GM18858 (cell line): ENCODE measurements around the gene CHD2.
"Not testable (repeated sequence)": the region's sequence is repeated elsewhere in the genome, so short reads cannot be mapped to it uniquely, and the experiment has no call there.

Experiments
- ATAC-seq: cut with Tn5 transposase; IDR thresholded peaks from one replicate; pipeline ENCODE4 v1.9.1; 2021; ENCODE audit not compliant: unreplicated experiment

CHD2 gene

DNA sequence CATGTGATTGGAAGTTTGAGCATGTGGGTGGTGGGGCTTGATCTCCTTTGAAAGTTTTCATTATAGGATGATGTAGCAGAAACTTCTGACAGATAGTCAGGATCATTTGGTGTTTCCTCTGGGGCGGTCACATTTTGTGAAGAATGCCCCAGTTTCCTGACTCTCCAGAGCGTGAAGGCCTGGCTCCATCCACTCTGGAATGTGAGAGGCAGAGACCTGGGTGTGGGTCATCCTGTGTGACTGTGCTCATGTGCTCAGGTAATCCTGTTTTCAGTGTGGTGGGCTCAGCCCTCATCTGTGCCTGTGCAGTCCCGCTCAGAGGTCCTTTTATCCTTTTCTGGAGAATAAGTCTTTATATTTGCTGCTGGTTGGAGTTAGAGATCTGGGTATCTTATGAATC, 107.9 kb downstream of the CHD2 start:
- no peak for ATAC-seq

DNA sequence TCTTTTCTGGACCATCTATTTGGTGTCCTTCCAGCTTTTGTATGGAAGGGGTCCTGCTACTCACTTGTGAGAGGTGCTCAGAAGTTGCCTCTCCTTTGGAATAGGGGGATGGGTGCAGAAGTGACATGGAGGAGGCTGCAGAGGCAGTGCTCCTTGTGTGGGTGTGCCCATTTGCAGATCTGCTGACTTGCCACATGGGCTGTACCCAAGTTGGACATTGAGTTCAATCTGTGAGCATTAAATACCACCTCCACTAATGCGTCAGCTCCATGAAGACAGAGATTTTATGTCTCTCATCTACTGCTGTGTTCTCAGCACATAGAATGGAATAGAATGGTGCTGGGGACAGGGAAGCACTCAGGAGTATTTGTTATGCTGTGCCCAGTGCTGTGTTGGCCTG, 112.7 kb downstream of the CHD2 start:
- ATAC-seq = no peak

DNA sequence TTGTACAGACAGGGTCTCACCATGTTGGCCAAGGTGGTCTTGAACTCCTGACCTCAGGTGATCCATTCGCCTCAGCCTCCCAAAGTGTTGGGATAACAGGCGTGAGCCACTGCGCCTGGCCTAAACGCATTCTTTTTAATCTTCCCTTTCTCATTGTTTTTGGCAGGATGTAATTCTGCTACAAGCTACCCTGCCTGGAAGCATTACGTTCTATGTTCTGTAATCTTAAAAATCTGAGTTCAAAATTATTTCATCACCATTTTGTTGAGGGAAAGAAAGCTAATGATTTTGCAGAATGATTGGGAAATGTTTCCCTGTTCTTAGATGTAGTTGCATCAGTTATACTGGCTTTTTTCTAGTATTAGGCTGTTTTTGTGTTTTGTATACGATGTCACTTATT, 117.4 kb downstream of the CHD2 start:
- no peak for ATAC-seq

DNA sequence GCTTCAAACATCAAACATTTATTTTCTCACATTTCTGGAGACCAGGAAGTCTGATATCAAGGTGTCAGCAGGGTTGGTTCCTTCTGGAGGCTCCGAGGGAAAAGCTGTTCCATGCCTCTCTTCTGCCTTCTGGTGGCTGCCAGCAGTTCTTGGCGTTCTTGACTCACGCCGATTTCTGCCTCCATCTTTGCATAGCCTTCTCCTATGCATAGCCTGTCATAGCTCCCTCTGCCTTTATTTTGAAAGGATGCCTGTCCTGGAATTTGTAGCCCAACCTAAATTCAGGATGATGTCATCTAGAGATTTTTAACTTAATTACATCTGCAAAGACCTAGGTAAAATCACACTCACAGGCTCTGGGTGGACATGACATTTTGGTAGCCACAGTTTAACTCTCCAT, 118.5 kb downstream of the CHD2 start:
- no peak for ATAC-seq

DNA sequence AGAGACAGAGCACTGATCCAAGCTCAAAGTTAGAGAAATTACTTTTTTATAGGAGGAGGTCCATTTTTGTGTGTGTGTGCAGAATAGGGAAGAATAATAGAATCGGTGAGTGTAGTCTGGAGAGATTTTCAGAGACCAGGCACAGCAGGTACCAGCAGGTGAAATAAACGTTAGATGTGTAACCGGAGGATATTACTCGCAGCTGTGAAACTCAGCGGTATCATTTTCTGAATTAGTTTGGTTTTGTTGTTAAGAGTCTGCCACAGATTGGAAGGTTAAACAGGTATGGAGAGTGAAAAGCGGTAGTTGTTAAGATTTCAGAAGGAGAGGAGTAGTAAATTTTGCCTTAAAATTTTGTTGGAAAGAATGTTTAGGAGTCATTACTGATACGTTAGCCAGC, 119.0 kb downstream of the CHD2 start:
- no peak for ATAC-seq

DNA sequence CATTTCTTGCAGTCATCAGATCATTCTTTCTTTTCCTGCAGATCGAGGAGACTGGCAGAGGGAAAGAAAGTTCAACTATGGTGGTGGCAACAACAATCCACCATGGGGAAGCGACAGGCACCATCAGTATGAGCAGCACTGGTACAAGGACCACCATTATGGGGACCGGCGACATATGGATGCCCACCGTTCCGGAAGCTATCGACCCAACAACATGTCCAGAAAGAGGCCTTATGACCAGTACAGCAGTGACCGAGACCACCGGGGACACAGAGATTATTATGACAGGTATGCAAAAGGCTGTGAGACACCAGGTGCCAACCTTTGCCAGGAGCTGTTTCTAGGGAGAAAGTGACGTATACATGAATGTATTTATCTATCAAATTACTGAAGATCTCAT, 119.8 kb downstream of the CHD2 start:
- ATAC-seq = no peak

DNA sequence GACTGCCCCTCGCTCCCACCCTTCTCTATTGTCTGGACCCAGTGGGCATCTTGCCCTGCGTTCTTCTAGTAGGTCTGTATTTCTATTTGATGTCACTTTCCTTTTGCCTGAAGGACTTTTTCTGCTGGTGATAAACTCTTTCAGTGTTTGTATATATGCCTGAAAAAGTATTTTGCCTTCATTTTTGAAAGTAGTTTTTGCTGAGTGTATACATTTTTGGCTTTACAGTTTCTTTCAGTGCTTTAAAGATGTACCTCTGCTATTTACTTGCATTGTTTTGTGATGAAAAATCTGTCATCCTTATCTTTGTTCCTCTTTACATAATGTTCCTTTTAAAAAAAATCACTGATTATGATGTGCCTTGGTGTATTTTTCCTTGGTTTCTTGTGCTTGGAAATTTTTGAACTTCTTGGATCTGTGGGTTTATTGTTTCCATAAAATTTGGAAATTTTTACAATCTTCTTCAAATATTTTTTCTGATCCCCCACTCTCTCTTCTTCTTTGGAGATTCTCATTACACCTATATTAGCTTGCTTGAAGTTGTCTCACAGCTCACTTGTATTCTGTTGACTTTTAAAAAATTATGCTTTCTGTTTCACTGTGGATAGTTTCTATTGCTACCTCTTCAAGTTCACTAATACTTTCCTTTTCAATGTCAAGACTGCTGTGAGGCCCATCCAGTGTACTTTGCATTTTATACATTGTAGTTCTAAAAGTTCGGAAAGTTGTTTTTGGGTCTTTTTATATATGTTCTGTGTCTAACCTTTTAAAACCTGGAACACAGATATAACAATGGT, 121.0 kb downstream of the CHD2 start:
- ATAC-seq = peak; percentile 86

DNA sequence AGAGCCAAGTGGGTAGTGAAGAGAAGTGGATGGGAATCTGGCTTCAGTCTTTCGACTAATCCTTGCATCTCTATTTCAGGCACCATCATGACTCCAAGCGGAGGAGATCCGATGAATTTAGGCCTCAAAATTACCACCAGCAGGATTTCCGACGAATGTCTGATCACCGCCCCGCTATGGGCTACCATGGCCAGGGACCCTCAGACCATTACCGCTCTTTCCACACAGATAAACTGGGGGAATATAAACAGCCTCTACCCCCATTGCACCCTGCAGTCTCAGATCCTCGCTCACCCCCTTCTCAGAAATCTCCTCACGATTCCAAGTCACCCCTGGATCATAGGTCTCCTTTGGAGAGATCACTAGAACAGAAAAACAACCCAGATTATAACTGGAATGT, 124.2 kb downstream of the CHD2 start:
- ATAC-seq = no peak

DNA sequence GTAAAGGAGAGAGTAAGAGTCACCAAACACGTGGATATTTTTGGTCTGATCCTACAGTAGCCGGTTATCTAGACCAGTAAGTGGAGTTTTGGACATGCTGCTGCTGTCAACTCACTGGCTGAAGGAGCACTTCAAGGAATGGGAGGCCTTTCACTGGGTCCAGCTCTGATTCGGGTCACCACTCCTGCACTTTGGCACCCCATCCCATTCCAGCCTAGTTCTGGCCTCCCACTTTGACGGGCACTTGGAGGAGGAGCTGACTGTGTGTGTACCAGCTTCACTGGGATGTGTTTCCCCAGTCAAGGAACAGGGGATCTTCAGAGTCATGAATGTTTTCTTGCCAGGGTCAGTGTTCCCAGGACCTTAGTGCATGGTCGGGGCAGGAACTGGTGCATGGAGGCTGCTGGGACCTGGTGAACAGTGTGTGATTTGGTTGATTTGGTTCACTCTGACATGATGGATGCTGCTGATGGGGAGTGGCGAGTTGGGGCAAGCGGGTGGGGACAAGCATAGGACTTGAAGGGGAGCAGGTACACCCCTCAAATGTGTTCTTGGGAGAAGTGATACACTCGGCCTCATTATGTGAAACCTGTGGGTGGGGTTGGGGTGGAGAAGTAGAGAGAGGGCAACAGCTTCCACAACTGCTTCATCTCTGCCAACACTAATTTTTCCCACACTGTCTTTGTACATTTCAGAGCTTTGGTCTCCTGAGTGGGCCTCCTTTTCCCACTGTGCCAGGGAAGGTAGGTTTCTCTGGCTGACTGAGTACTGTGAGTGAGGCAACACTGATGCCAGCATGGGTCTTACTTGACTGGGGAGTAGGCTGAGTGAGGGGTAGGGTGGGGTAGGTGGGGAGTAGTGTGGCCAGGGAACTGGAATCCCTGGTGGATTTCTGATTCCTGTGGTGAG, 124.8 kb downstream of the CHD2 start:
- ATAC-seq = no peak

DNA sequence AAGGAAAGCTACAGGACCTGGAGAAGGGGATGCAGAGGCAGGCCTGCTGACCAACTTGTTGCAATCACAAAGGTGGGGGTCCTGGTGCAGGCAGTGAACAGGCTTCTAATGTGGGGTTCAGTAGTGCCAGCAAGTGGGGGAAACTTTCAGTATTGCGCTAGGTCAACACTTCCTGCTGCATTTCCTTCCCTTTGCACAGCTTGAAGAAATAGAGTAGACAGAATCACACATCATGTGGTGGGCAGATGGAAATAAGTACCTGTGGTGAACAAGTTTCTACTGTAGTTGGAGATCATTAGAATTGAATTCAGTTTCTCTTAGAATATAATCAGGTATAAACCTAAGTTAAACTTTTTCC, 125.5 kb downstream of the CHD2 start:
- no peak for ATAC-seq

DNA sequence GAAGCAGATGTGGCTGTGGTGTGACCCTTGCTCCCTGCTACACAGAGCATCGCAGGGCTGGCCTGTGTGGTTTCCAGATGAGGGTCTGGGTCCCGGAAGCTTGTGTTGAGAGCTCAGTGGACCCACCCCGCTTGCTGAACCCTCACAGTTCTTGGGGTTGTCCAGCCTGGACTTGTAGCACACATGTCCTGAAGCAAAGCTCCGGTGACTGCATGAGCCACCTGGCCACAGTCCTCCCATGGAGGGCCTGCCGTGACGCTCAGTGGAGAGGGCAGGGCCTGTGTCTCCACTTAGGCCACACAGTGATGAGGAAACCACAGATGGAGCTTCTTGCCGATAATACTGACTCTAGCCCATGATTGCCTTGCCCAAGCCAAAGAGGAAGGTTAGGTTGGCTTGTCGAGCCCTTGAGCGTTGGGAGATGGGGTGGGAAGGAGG, 126.3 kb downstream of the CHD2 start:
- ATAC-seq = no peak

DNA sequence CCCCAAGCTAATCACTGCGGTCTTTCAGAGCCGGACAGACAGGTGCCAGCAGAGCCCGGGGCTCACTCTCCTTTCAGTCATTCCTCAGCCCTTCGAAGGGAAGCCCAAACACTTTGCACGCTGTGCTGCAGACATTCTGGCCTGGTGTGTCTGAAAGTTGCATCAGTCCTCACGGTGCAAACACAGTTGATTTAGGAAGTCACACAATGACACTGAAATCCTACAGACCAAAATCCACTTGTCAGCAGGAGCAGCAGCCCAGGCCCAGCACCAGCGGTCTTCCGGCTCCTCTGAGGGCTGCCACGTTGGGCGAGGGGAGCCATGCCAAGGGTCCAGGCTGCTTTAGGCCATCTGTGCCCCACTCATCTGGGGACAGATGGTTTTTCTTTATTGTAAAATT, 127.3 kb downstream of the CHD2 start:
- ATAC-seq = no peak

DNA sequence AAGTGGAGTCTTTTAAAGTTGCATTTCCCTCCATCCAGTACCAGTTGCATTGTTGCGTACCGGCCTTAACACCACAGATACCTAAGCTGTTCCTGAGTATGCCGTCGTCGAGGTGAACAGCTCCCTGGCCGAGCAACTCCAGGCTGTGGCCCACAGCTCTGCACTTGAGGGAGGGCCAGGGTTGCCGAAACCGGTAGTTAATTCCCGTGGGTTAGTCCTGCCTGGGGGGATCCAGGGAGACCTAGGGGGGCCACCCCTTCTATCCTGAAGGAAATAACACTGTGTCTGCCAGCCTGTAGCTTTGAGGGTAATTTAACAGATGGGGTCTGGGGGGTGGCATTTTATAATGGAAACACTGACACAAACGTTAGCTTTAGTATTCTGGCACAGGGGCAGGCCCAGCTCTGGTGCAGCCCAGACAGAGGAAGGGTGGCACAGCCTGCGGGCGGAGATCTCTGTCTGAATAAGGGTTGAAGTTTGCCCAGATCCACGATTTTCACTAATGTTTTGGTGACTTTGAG, 128.0 kb downstream of the CHD2 start:
- no peak for ATAC-seq

DNA sequence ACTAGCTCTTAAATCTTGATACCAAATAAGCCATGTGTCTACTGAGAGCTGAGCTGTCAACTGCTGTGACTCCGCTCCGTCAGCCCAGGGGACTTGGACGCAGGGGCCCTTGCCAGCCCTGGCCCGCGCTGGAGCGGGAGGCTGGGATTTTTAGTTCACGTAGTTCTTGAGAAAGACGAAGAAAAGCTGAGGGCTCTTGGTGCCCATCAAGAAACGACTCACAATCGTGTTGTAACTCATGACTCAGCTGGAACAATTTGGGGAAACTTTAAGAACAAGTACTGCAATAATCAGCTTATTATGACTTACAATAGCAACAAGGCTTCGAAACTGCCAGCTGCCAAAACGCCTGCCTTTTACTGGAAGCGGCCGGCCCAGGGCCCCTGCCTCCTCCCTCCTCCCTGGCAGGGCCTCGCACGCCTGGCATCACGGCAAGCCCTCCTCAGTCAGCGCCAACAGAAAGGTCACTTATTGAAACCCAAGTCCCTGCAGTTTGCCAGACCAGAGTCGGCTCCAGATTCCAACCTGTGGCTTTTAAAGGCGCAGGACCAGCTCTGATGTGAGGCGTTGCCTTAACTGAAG, 128.6 kb downstream of the CHD2 start:
- no peak for ATAC-seq

DNA sequence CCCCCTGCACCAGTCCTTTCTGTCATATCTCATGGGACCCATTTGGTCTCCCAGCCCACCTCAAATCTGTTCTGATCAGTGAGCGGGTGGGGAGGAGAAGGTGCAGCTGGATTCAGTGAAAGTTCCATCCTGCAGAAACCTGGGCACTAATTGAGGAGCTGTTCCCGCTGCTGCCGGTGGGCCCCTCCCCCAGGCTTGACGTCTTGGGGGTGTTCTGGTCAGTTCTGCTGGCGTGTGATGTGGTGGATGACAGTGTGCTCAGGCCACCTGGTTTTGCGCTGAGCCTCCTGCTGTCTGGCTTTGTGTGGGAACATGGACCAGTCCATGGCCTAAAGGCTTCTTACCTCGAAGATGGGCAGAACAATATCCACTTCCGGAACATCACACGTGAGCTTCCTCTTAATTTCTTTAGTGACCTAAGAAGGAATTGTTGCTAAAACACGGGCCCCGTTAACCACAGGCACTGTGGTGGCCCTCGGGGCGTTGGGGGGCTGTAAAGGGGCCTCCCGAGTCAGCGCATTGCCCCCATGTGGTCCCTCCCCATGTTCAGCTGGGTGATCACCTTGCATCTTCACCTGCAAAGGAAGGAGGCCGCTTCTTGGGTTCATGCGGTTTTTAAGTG, 129.2 kb downstream of the CHD2 start:
- ATAC-seq = no peak

DNA sequence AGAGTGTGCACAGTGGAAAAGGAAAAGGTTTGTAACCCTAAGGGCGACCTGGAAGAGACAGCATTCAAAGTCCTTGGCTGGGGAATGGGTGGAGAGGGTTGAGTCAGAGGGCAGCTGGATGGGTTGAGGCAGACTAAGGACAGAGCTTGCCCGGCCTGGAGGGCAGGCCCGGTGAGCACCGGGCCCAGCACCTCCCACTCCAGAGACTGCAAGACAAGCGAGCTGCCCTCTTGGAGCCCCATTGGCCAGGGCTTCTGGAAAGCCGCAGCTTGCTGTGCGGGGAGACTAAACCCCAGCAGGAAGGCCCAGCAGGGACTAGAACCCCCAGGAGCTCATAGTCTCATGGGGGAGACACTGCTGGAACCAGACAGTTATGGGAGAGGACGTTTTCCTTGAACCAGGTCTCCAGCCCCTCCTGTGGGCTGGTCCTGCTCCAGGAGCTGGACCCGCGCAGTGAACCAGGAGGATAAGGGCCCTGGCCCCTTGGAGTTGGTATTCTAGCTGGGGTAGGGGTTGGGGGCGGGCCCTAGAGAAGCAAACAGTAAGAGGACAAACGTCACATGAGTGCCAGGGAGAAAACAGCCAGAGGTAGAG, 129.8 kb downstream of the CHD2 start:
- ATAC-seq = no peak

DNA sequence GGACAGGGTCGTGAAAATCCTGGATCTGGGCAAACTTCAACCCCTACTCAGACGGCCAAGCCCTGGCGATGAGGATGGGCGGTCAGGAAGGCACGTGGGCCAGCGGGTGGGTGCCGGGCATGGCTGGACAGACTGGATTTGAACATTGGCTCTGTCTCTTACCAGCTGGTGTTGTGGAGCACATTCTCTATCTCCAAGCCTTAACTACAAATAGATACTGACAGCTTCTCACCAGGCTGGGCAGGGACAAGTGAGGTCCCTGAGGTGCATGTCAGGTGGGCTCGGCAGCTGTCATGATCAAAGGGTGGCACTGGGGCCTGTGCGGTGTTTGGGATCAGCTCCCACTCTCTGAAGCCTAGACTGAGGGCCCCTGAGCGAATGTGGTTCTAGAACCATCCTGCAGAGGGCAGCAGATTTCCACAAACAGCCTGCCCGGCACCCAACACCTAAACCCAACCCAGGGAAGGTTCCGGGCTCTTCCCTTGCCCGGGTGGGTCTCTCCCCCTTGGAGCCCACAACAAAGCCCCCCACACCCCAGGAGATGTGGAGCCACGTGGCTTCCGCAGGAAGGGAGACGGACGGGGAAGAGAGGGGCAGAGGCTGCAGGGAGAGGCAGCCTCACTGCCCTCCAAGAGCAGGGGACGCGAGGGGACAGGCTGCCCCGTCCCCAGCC, 130.4 kb downstream of the CHD2 start:
- ATAC-seq = peak; percentile 71

DNA sequence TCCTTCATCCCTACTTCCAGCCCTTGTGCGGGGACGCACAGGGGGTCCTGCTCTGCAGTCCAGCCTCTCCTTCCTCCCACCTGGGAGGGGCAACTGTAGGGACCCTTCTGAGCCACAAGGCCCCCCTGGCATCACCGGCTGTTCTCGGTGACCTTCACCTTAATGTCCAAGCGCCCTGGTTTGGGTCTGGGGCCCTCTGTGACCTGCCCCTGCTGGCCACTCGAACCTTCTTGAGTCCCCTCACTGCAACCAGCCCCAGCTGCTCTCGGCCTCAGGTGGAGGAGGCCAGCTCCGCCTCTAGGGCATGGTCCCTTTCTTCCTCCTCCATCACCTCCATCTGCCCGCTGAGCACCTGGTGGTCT, 131.0 kb downstream of the CHD2 start:
- ATAC-seq = no peak

DNA sequence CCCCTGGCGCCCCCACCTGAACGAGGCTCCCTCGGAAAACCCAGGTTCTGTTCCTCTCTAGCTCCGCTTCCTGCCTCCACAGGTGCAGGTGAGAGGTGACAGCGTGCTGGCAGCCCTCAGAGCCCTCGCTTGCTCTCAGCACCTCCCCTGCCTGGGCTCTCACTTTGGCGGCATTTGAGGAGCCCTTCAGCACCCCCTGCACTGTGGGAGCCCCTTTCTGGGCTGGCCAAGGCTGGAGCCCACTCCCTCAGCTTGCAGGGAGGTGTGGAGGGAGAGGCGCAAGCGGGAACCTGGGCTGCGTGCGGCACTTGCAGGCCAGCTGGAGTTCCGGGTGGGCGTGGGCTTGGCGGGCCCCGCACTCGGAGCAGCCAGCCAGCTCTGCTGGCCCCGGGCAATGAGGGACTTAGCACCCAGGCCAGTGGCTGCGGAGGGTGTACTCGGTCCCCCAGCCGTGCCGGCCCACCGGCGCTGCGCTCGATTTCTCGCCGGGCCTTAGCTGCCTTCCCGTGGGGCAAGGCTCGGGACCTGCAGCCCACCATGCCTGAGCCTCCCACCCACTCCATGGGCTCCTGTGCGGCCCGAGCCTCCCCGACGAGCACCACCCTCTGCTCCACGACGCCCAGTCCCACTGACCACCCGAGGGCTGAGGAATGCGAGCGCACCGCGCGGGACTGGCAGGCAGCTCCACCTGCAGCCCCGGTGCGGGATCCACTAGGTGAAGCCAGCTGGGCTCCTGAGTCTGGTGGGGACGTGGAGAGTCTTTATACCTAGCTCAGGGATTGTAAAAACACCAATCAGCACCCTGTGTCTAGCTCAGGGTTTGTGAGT, 131.6 kb downstream of the CHD2 start:
- ATAC-seq = not testable (repeated sequence)
